ENCODE data around the gene FAM124A. TPM values are rescaled to one million over a fixed set of nuclear protein-coding genes. Genes with fewer than 3 reads are reported as not detected.

The FAM124A gene
- total and polyA plus RNA-seq, 9 donors = 0.48 to 8.8 (median 1.9) TPM

DNA sequence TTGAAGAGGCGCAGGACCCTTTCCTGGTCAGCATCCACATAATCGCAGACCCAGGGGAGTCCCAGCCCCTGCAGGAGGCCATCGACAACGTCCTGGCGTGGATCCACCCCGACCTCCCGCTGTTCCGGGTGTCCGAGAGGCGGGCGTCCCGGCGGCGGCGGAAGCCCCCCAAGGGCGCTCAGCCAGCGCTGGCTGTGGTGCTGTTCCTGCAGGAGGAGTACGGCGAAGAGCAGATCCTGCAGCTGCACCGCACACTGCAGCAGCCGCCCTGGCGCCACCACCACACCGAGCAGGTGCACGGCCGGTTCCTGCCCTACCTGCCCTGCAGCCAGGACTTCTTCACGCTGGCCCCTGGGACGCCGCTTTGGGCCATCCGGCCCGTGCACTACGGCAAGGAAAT is 29.3 kb downstream of the FAM124A start:
- intact Hi-C loops (cut with DNase I) = no loop called here
- DNase-seq = no peak
- H3K4me1 ChIP-seq (ENCODE audit: insufficient read depth) = peaks cover 1% of the 10 kb centered on the region
- H3K36me3 ChIP-seq = no peaks in the 10 kb centered on the region
- WGBS, 3 donors = 95 to 98% (median 97%) methylated on average over 31 of the region's 31 CpGs
- no peaks in the 10 kb centered on the region for H3K27me3 ChIP-seq
- TF ChIP-seq CTCF (IDR thresholded peaks at IDR 0.05) (no peak), EP300 (IDR thresholded peaks at IDR 0.05) (no peak)
- H3K4me3 ChIP-seq = no peak overlapping the region
- H3K9me3 ChIP-seq = no peaks in the 10 kb centered on the region
- H3K27ac ChIP-seq = no peak overlapping the region

DNA sequence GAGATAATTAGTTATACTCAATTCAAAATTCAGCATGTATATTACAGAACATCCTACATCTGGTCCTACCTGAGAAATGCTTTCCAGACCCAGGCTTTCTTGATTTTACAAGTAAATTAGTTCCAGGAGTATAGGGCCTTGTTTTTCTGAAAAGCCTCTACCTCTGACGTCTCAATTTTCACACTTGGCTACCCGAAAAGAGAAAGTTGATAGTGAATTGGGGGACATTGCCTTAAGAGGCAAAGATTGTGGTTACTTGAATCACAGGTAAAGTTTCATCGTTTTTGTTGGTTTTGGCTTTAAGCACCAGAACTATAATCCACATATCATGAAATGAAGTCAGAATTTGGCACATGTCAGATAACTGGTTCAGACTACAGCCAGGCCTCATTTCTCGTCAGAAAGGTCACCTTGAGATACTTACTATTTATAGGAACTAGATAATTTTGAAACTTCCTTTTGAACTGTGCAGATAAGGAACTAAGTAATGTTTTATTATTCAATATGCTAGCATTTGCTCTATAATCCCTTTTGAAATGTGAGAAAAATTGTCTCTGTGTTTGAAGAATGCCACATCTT is 30.8 kb downstream of the FAM124A start:
- 55 to 57% (median 57%) methylated on average over 4 of the region's 4 CpGs for WGBS, 3 donors
- no peak overlapping the region for H3K27ac ChIP-seq
- H3K9me3 ChIP-seq = no peaks in the 10 kb centered on the region
- no peaks in the 10 kb centered on the region for H3K36me3 ChIP-seq
- no peaks in the 10 kb centered on the region for H3K4me1 ChIP-seq (ENCODE audit: insufficient read depth)
- no peak for DNase-seq
- no peaks in the 10 kb centered on the region for H3K27me3 ChIP-seq
- no peak for TF ChIP-seq POLR2A (IDR thresholded peaks at IDR 0.05)
- TF ChIP-seq EP300 (IDR thresholded peaks at IDR 0.05) = no peak
- no peak for TF ChIP-seq CTCF (IDR thresholded peaks at IDR 0.05)
- H3K4me3 ChIP-seq = no peak overlapping the region
- intact Hi-C loops (cut with DNase I) = no loop called here

GRCh38 chr13:51255556-51255955 is 33.4 kb downstream of the FAM124A start:
- Histone ChIP-seq H3K36me3 (no peaks in the 10 kb centered on the region), H3K27ac (no peak overlapping the region), H3K9me3 (no peaks in the 10 kb centered on the region), H3K4me1 (ENCODE audit: insufficient read depth) (no peaks in the 10 kb centered on the region), H3K4me3 (no peak overlapping the region), H3K27me3 (no peaks in the 10 kb centered on the region)
- WGBS, 3 donors = 89 to 100% (median 100%) methylated on average over 1 of the region's 1 CpG
- intact Hi-C loops (cut with DNase I) = no loop called here
- DNase-seq = no peak
- TF ChIP-seq CTCF (IDR thresholded peaks at IDR 0.05) = no peak
- TF ChIP-seq POLR2A (IDR thresholded peaks at IDR 0.05) = no peak

DNA sequence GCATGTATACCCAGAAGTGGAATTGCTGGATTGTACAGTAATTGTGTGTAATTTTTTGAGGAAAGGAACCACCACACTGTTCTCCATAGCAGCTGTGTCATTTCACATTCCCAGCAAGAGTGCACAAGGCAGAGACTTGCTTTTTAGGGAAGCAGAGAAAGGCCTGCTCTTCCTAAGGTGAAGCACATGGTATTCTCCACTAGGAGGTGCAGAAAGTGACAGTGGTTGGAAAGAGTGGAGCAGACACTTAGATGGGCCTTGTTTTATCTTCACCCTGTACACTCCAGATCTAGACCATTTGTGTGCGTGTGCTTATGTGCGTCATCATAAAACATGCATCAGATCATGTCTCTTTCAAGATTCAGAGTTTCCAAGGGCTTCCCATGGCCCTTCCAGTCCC is 35.0 kb downstream of the FAM124A start:
- no peak overlapping the region for H3K27ac ChIP-seq
- intact Hi-C loops (cut with DNase I) = no loop called here
- no peaks in the 10 kb centered on the region for H3K4me1 ChIP-seq (ENCODE audit: insufficient read depth)
- H3K4me3 ChIP-seq = no peak overlapping the region
- no peaks in the 10 kb centered on the region for H3K9me3 ChIP-seq
- 94 to 100% (median 96%) methylated on average over 2 of the region's 2 CpGs for WGBS, 3 donors
- DNase-seq = no peak
- H3K36me3 ChIP-seq = no peaks in the 10 kb centered on the region
- no peak for TF ChIP-seq POLR2A (IDR thresholded peaks at IDR 0.05)
- TF ChIP-seq EP300 (IDR thresholded peaks at IDR 0.05) = no peak
- TF ChIP-seq CTCF (IDR thresholded peaks at IDR 0.05) = no peak
- no peaks in the 10 kb centered on the region for H3K27me3 ChIP-seq

Data from ovary (tissue), 9 donors.